Measurements from ENCODE around the gene KLHL29. TPM values are rescaled to one million over a fixed set of nuclear protein-coding genes. Genes with fewer than 3 reads are reported as not detected.

Gene KLHL29
- polyA plus RNA-seq, 1 donor from 2014 or later = 42.4 TPM

- no peaks in the 10 kb centered on the region for H3K9me3 ChIP-seq (ENCODE audit: low read length)
- no peak overlapping the region for H3K4me3 ChIP-seq (ENCODE audit: low read length)
- H3K27me3 ChIP-seq (ENCODE audit: insufficient read depth, low read depth, low read length) = no peaks in the 10 kb centered on the region
- no peak overlapping the region for H3K9ac ChIP-seq (ENCODE audit: low read length)
- H3K36me3 ChIP-seq (ENCODE audit: insufficient read depth, low read length) = no peaks in the 10 kb centered on the region
- H3K9me2 ChIP-seq (ENCODE audit: insufficient read depth, low read length) = no peaks in the 10 kb centered on the region
- H3K4me2 ChIP-seq (ENCODE audit: low read length) = no peak overlapping the region
- H3K79me2 ChIP-seq (replicated peaks; ENCODE audit: insufficient read depth, low read length) = no peaks in the 10 kb centered on the region
- TF ChIP-seq REST (IDR thresholded peaks at IDR 0.05; ENCODE audit: borderline replicate concordance) = no peak
- no peak for TF ChIP-seq EZH2 (IDR thresholded peaks at IDR 0.05; ENCODE audit: borderline replicate concordance, insufficient read depth, low read length, poor library complexity, severe bottlenecking)
- no peak for TF ChIP-seq MXI1 (conservative IDR thresholded peaks at IDR 0.05; ENCODE audit: poor library complexity, severe bottlenecking)
- no peak for TF ChIP-seq TAF1 (IDR thresholded peaks at IDR 0.05; ENCODE audit: low read depth)
- no peak for TF ChIP-seq POLR2AphosphoS5 (IDR thresholded peaks at IDR 0.05)
- TF ChIP-seq SMC3 (conservative IDR thresholded peaks at IDR 0.05; ENCODE audit: poor library complexity) = no peak
- TF ChIP-seq CTCF (IDR thresholded peaks at IDR 0.05; ENCODE audit: poor library complexity, severe bottlenecking) = no peak
- no peak for TF ChIP-seq RAD21 (conservative IDR thresholded peaks at IDR 0.05)
- TF ChIP-seq EP300 (conservative IDR thresholded peaks at IDR 0.05; ENCODE audit: poor library complexity, severe bottlenecking) = no peak
- H3F3A ChIP-seq (ENCODE audit: insufficient read depth, low read length, poor library complexity, severe bottlenecking) = no peaks in the 10 kb centered on the region
- no peak overlapping the region for H3K27ac ChIP-seq (ENCODE audit: low read length)
- no peaks in the 10 kb centered on the region for H4K20me1 ChIP-seq (ENCODE audit: insufficient read depth)
- no peak overlapping the region for H2AFZ ChIP-seq (ENCODE audit: low read depth, low read length)
These were observed 221.2 kb downstream of the KLHL29 start for GRCh38 chr2:23606196-23606595.

GRCh38 chr2:23606968-23607367, 222.0 kb downstream of the KLHL29 start:
- no peak overlapping the region for H2AFZ ChIP-seq (ENCODE audit: low read depth, low read length)
- no peak overlapping the region for H3K4me3 ChIP-seq (ENCODE audit: low read length)
- no peaks in the 10 kb centered on the region for H3K79me2 ChIP-seq (replicated peaks; ENCODE audit: insufficient read depth, low read length)
- no peak overlapping the region for H3K9ac ChIP-seq (ENCODE audit: low read length)
- H3K27me3 ChIP-seq (ENCODE audit: insufficient read depth, low read depth, low read length) = no peaks in the 10 kb centered on the region
- no peaks in the 10 kb centered on the region for H4K20me1 ChIP-seq (ENCODE audit: insufficient read depth)
- TF ChIP-seq REST (IDR thresholded peaks at IDR 0.05; ENCODE audit: borderline replicate concordance) (no peak), RAD21 (conservative IDR thresholded peaks at IDR 0.05) (no peak)
- H3K36me3 ChIP-seq (ENCODE audit: insufficient read depth, low read length) = no peaks in the 10 kb centered on the region
- H3F3A ChIP-seq (ENCODE audit: insufficient read depth, low read length, poor library complexity, severe bottlenecking) = no peaks in the 10 kb centered on the region
- no peak overlapping the region for H3K27ac ChIP-seq (ENCODE audit: low read length)
- peaks cover 5% of the 10 kb centered on the region for H3K9me3 ChIP-seq (ENCODE audit: low read length)
- no peaks in the 10 kb centered on the region for H3K9me2 ChIP-seq (ENCODE audit: insufficient read depth, low read length)
- no peak overlapping the region for H3K4me2 ChIP-seq (ENCODE audit: low read length)
